CD4-positive, alpha-beta T cell (primary cell): ENCODE data around the gene CDYL2. TPM values are rescaled to one million over a fixed set of nuclear protein-coding genes. Genes with fewer than 3 reads are reported as not detected.
"Not testable (repeated sequence)": the region's sequence is repeated elsewhere in the genome, so short reads cannot be mapped to it uniquely, and the experiment has no call there.

ENCODE experiments used
- ATAC-seq: fragments of 200-7000 bp; cut with Tn5 transposase; one replicate; pipeline ENCODE4 v1.10.0; 2022; ENCODE audit warnings: mild to moderate bottlenecking; ENCODE audit not compliant: poor library complexity
- CTCF ChIA-PET: fragments of 350-600 bp; sonication (Branson Sonifier 250); formaldehyde crosslinking; loops from one replicate; lab custom pipeline; 2021; ENCODE audit warnings: antibody characterized with exemption, inconsistent platforms; lab: Charles Lee
- POLR2A ChIA-PET: fragments of 350-600 bp; sonication (Branson Sonifier 250); formaldehyde crosslinking; loops from one replicate; lab custom pipeline; 2021; ENCODE audit warnings: antibody characterized with exemption, inconsistent platforms; lab: Charles Lee
- DNase-seq, 14 experiments: peaks; one replicate each; pipeline ENCODE4 v3.0.0-alpha.2; 2013 to 2020; ENCODE audit warnings: mixed read lengths in 2 of 14
- H3K27ac ChIP-seq, 2 donors: one replicate each; pipeline versions ENCODE4 v1.5.1 to v1.7.0; 2013; ENCODE audit warnings: low read length in 2 of 2, low read depth in 1 of 2, mild to moderate bottlenecking in 1 of 2
- H3K27me3 ChIP-seq, 2 experiments: 1 replicate in 1 of 2; 2 replicates in 1 of 2; pipeline versions ENCODE4 v1.6.1 to v1.7.0; 2013; ENCODE audit warnings: low read length in 2 of 2, control low read depth in 1 of 2, mild to moderate bottlenecking in 1 of 2, moderate library complexity in 1 of 2; ENCODE audit not compliant: insufficient read depth in 2 of 2, control insufficient read depth in 1 of 2
- H3K36me3 ChIP-seq: one replicate; pipeline ENCODE4 v1.6.1; 2013; ENCODE audit warnings: low read length, control low read depth; ENCODE audit not compliant: insufficient read depth
- H3K4me1 ChIP-seq: one replicate; pipeline ENCODE4 v1.6.1; 2013; ENCODE audit warnings: low read length, control low read depth; ENCODE audit not compliant: insufficient read depth
- H3K4me3 ChIP-seq: one replicate; pipeline ENCODE4 v1.5.1; 2013; ENCODE audit warnings: mild to moderate bottlenecking, low read length, moderate library complexity
- H3K9me3 ChIP-seq, 2 experiments: 1 replicate in 1 of 2; 2 replicates in 1 of 2; pipeline versions ENCODE4 v1.6.1 to v1.7.0; 2013; ENCODE audit warnings: low read length in 2 of 2, mild to moderate bottlenecking in 2 of 2, control low read depth in 1 of 2, moderate library complexity in 1 of 2; ENCODE audit not compliant: control insufficient read depth in 1 of 2, insufficient read depth in 1 of 2
- H3K27ac Mint-ChIP-seq: one replicate; pipeline ENCODE4 v1.8.0; 2020; ENCODE audit warnings: mixed read lengths
- H3K27me3 Mint-ChIP-seq: one replicate; pipeline ENCODE4 v1.8.0; 2021; ENCODE audit warnings: mixed read lengths
- H3K36me3 Mint-ChIP-seq: one replicate; pipeline ENCODE4 v1.8.0; 2021; ENCODE audit warnings: low read depth, mixed read lengths
- H3K4me1 Mint-ChIP-seq: one replicate; pipeline ENCODE4 v1.8.0; 2021; ENCODE audit warnings: low read depth, mixed read lengths
- H3K4me3 Mint-ChIP-seq: one replicate; pipeline ENCODE4 v1.8.0; 2020; ENCODE audit warnings: mild to moderate bottlenecking, mixed read lengths
- H3K9me3 Mint-ChIP-seq: one replicate; pipeline ENCODE4 v1.8.0; 2020; ENCODE audit warnings: mixed read lengths
- intact Hi-C, 2 experiments: fragments of 100-400 bp; cut with DNase I in 1 of 2; cut with micrococcal nuclease in 1 of 2; formaldehyde crosslinking; loops; one replicate each; pipeline versions ENCODE4 v1.15.1 to v1.9.0; 2023 to 2025; cut with DNase I, micrococcal nuclease
- total RNA-seq, 174 experiments: library from RNA in 2 of 174; stranded (reverse) in 2 of 174; gene quantifications; one replicate each; pipeline ENCODE4 v1.2.3 and lab custom pipeline; 2021 to 2026
- TF ChIP-seq, protein P1 (sequence below): fragments of 200-600 bp; IDR thresholded peaks from one replicate; pipeline ENCODE4 v1.8.0; 2022; ENCODE audit warnings: antibody characterized with exemption, mild to moderate bottlenecking

CDYL2 gene
- total RNA-seq, 2 experiments from 2014 or later: 14.3 to 15.8 TPM

GRCh38 chr16:80816356-80816755 lies 12.0 kb upstream of the CDYL2 start:
- ChIA-PET CTCF (interaction anchor here (0.6 to 1.0 kb wide), 2 partner anchors 9 to 51 kb away, joined by 3 read pairs; no protein-coding TSS in a partner anchor), POLR2A (no interaction called here)
- no peaks in the 10 kb centered on the region for H3K9me3 Mint-ChIP-seq
- H3K27ac ChIP-seq: no peak overlapping the region
- no peak overlapping the region for H3K27ac Mint-ChIP-seq
- no peaks in the 10 kb centered on the region for H3K9me3 ChIP-seq
- no peaks in the 10 kb centered on the region for H3K27me3 ChIP-seq
- no peak overlapping the region for H3K4me3 ChIP-seq
- no peak overlapping the region for H3K4me3 Mint-ChIP-seq
- no peaks in the 10 kb centered on the region for H3K36me3 ChIP-seq
- TF ChIP-seq, protein P1, sequence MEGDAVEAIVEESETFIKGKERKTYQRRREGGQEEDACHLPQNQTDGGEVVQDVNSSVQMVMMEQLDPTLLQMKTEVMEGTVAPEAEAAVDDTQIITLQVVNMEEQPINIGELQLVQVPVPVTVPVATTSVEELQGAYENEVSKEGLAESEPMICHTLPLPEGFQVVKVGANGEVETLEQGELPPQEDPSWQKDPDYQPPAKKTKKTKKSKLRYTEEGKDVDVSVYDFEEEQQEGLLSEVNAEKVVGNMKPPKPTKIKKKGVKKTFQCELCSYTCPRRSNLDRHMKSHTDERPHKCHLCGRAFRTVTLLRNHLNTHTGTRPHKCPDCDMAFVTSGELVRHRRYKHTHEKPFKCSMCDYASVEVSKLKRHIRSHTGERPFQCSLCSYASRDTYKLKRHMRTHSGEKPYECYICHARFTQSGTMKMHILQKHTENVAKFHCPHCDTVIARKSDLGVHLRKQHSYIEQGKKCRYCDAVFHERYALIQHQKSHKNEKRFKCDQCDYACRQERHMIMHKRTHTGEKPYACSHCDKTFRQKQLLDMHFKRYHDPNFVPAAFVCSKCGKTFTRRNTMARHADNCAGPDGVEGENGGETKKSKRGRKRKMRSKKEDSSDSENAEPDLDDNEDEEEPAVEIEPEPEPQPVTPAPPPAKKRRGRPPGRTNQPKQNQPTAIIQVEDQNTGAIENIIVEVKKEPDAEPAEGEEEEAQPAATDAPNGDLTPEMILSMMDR: no peak
- intact Hi-C loops: no loop called here
- DNase-seq (no peak), ATAC-seq (no peak)
- H3K27me3 Mint-ChIP-seq: peaks cover 8% of the 10 kb centered on the region
- no peaks in the 10 kb centered on the region for H3K36me3 Mint-ChIP-seq
- H3K4me1 Mint-ChIP-seq: no peaks in the 10 kb centered on the region
- H3K4me1 ChIP-seq: no peaks in the 10 kb centered on the region

DNA sequence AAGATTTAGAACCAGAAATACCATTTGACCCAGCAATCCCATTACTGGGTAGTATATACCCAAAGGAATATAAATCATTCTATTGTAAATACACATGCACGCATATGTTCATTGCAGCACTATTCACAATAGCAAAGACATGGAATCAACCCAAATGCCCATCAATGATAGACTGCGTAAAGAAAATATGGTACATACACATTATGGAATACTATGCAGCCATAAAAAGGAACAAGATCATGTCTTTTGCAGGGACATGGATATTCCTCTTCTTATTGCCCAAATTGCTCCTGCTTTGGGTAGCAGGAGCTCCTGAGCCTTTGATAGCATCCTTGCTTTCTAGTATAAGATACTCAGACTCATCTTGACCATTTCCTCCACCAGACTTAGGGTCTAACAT lies 10.9 kb upstream of the CDYL2 start:
- H3K36me3 ChIP-seq, H3K4me3 ChIP-seq, H3K36me3 Mint-ChIP-seq, H3K4me1 ChIP-seq, POLR2A ChIA-PET, H3K27ac Mint-ChIP-seq, DNase-seq, intact Hi-C loops, H3K4me3 Mint-ChIP-seq, H3K27me3 Mint-ChIP-seq, H3K27ac ChIP-seq, H3K9me3 ChIP-seq, H3K9me3 Mint-ChIP-seq, H3K4me1 Mint-ChIP-seq, H3K27me3 ChIP-seq, ATAC-seq: not testable (repeated sequence)
- CTCF ChIA-PET: interaction anchor here (1.0 kb wide), 1 partner anchor 8 kb away, joined by 3 read pairs; no protein-coding TSS in a partner anchor

DNA sequence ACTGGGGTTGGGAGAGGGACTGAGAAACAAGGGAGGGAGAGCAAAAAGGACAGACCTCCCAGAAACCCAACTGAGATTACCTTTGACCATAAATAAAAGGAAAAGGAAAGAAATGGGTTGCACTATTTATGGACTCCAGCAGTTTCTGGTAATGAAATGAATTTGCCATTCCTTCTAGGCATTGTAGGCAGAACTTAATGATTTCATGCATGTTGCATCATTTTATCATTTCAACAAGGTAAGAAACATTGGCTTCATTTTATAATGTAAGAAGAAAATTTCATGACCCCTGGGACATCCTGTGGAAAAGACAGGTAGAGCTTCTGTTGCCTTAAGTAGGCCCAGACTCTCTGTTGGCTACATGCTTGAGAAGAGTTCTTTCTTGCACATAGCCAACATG lies 8.2 kb upstream of the CDYL2 start:
- CTCF ChIA-PET: interaction anchor here (1.2 kb wide), 1 partner anchor 285 kb away, joined by 3 read pairs; no protein-coding TSS in a partner anchor
- H3K4me1 ChIP-seq: no peaks in the 10 kb centered on the region
- ATAC-seq: no peak
- no peaks in the 10 kb centered on the region for H3K36me3 ChIP-seq
- no peak overlapping the region for H3K4me3 ChIP-seq
- Mint-ChIP-seq H3K27ac (no peak overlapping the region), H3K4me3 (no peak overlapping the region), H3K36me3 (no peaks in the 10 kb centered on the region), H3K27me3 (peaks cover 4% of the 10 kb centered on the region), H3K9me3 (no peaks in the 10 kb centered on the region), H3K4me1 (no peaks in the 10 kb centered on the region)
- POLR2A ChIA-PET: interaction anchor here (0.6 kb wide), 1 partner anchor 1695 kb away, joined by 3 read pairs; no protein-coding TSS in a partner anchor
- no peak for DNase-seq
- no peak overlapping the region for H3K27ac ChIP-seq
- intact Hi-C loops: no loop called here
- TF ChIP-seq, protein P1: no peak
- H3K27me3 ChIP-seq: no peaks in the 10 kb centered on the region
- H3K9me3 ChIP-seq: no peaks in the 10 kb centered on the region

- intact Hi-C loops: loop anchor here in 1 of 2 experiments (10.0 kb wide), 2 partner anchors 195 to 285 kb away; partner anchors contain the start of genes CENPN, CMC2 and GCSH
- Histone ChIP-seq H3K27ac (no peak overlapping the region), H3K36me3 (no peaks in the 10 kb centered on the region), H3K9me3 (no peaks in the 10 kb centered on the region), H3K4me3 (no peak overlapping the region), H3K4me1 (peaks cover 13% of the 10 kb centered on the region), H3K27me3 (no peaks in the 10 kb centered on the region)
- CTCF ChIA-PET: no interaction called here
- Mint-ChIP-seq H3K27me3 (no peaks in the 10 kb centered on the region), H3K4me3 (no peak overlapping the region), H3K4me1 (peaks cover 11% of the 10 kb centered on the region), H3K36me3 (no peaks in the 10 kb centered on the region), H3K27ac (no peak overlapping the region), H3K9me3 (no peaks in the 10 kb centered on the region)
- POLR2A ChIA-PET: interaction anchor here (1.0 kb wide), 1 partner anchor 963 kb away, joined by 3 read pairs; no protein-coding TSS in a partner anchor
- TF ChIP-seq, protein P1: no peak
- ATAC-seq: no peak
- no peak for DNase-seq
Measured at GRCh38 chr16:80809366-80809765, 5.0 kb upstream of the CDYL2 start.
